ENCODE data around the gene MRGPRD. TPM values are rescaled to one million over a fixed set of nuclear protein-coding genes. Genes with fewer than 3 reads are reported as not detected.
"Not testable (repeated sequence)": the region's sequence is repeated elsewhere in the genome, so short reads cannot be mapped to it uniquely, and the experiment has no call there.

The MRGPRD gene
- total RNA-seq, 1 donor from 2014 or later: not detected

GRCh38 chr11:68976095-68976494, 4.7 kb downstream of the MRGPRD start:
- DNase-seq (ENCODE audit: low read depth): no peak
- TF ChIP-seq CTCF (conservative IDR thresholded peaks at IDR 0.05; ENCODE audit: low read depth, low read length): no peak
- no peak overlapping the region for H3K4me3 ChIP-seq (ENCODE audit: low read depth, low read length)

DNA sequence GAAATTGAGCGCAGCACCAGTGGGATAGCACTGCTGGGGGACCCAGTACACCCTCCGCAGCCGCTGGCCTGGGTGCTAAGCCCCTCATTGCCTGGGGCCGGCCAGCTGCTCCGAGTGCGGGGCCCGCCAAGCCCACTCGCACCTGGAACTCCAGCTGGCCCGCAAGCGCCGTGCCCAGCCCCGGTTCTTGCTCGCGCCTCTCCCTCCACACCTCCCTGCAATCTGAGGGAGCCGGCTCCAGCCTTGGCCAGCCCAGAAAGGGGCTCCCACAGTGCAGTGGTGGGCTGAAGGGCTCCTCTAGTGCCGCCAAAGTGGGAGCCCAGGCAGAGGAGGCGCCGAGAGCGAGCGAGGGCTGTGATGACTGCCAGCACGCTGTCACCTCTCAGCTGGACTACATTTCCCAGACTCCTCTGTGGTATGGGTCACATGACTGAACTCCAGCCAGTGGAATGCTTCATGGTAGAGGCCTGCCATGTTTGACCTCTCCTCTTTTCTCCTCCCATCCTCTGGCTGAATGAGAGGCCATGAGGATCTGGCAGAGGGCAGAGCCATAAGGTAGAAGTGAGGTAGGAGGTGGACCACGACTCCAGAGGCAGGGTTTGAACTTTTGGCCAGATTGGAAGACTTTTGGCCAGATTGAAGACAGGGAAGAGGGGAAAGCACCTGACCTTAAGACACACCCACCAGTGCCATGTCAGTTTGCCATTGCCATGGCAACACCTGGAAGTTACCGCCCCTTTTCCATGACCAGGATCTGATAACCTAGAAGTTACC, 6.2 kb downstream of the MRGPRD start:
- H3K4me3 ChIP-seq (ENCODE audit: low read depth, low read length): no peak overlapping the region
- no peak for DNase-seq (ENCODE audit: low read depth)
- TF ChIP-seq CTCF (conservative IDR thresholded peaks at IDR 0.05; ENCODE audit: low read depth, low read length): no peak

DNA sequence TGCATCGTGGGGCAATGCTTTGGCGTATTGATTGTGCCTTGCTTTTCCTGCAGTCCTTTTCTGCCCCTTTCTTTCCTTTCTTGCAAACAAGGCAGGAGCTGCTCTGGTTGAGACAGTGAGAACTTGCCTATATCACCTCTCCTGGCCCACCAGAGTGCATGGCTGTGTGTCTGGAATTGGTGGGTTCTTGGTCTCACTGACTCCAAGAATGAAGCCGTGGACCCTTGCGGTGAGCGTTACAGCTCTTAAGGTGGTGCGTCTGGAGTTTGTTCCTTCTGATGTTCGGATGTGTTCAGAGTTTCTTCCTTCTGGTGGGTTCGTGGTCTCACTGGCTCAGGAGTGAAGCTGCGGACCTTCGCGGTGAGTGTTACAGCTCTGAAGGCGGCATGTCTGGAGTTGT, 7.1 kb downstream of the MRGPRD start:
- H3K4me3 ChIP-seq (ENCODE audit: low read depth, low read length); DNase-seq (ENCODE audit: low read depth): not testable (repeated sequence)

DNA sequence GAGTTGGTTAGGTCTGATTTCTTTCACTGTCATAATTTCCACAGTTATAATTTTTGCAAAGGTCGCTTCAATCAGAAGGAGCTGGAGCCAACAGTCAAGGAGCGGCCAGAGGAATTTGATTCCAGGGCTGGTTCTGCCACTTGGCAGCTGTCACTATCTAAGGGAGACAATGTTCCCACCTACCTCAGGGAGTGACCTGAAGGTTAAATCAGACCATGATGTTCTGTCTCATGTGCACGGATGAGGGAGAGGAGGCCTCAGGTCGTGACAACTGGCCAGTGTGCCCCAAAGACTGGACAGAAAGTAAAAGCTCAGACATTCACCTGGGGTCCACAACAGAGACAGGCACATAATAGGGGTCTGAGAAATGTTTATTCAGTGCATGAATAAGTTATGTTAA, 7.6 kb downstream of the MRGPRD start:
- TF ChIP-seq CTCF (conservative IDR thresholded peaks at IDR 0.05; ENCODE audit: low read depth, low read length): no peak
- H3K4me3 ChIP-seq (ENCODE audit: low read depth, low read length): no peak overlapping the region
- no peak for DNase-seq (ENCODE audit: low read depth)

DNA sequence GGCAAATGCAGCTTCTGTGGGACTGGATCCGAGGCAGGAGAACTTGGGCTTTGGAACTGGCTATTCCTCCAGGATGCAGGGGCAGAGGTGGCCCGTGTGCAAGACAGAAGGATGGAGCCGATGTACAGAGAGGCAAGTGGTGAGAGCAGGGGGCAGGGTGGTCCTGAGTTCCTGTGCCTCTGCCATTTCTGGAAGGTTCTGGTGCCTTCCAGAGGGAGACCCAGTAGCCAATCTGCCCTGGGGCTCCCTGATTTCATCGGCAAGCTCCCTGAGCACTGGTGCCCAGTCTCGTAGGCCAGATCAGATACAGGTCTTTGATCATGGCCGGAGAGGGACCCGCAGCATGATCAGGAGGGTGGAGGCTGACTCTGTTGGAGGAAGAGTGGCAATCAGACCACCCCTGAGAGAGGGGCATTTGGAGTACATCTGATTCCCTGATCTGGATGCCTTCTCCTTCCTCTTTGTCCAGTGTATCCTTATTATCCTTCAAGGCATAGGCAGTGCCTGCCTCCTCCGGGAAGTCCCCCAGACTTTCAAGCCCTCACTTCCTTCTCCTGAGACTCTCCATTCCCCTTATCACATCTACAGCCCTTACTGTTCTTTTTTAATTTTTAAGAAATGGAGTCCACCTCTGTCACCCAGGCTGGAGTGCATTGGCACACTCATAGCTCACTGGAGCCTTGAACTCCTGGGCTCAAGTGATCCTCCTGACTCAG, 9.7 kb downstream of the MRGPRD start:
- TF ChIP-seq CTCF (conservative IDR thresholded peaks at IDR 0.05; ENCODE audit: low read depth, low read length): no peak
- no peak overlapping the region for H3K4me3 ChIP-seq (ENCODE audit: low read depth, low read length)
- DNase-seq (ENCODE audit: low read depth): no peak

- no peak for TF ChIP-seq CTCF (conservative IDR thresholded peaks at IDR 0.05; ENCODE audit: low read depth, low read length)
- DNase-seq (ENCODE audit: low read depth): no peak
- no peak overlapping the region for H3K4me3 ChIP-seq (ENCODE audit: low read depth, low read length)
Measured at GRCh38 chr11:68969386-68969785, 11.4 kb downstream of the MRGPRD start.

DNA sequence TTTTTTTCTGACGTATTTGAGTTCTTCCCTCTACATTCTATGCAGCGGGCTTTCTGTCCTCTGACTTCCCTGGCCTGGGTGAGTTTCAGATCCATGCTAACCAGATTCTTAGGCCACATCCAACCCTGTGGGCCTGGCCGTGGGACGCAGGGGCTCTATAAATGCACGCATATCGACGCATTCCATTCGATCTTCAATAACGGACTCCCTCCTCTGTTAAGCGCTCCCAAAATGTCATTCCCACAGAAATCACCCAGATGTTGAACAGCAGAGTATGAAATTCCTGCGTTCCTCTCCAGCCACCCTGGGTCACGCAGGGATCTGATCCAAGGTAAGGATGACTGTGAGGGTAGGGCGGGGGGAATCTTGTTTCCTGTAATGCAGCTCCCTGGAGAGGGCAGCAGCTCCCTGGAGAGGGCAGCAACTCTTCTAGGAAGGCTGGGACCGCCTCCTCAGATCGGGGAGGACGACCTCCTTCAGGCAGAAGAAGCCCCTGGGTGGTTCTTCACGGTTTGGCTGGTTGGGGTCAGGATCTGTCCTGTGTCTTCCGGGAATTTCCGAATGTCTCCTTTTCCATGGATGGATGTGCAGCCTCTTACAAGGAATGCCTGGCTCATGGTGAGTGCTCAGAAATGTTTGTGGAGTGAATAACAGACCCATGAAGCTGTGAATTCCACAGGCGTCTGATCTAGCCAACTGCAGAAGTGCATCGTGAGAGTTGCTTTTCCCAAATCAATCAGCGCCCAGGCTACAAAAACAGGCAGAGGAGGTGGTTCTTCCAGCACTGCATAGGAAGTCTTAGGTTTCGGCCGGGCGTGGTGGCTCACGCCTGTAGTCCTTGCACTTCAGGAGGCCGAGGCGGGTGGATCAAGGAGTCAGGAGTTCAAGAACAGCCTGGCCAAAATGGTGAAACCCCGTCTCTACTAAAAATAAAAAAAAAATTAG, 12.2 kb downstream of the MRGPRD start:
- no peak for DNase-seq (ENCODE audit: low read depth)
- no peak overlapping the region for H3K4me3 ChIP-seq (ENCODE audit: low read depth, low read length)
- TF ChIP-seq CTCF (conservative IDR thresholded peaks at IDR 0.05; ENCODE audit: low read depth, low read length): peak; percentile 12

Data from epithelial cell of proximal tubule (primary cell).